ENCODE measurements around the gene RASSF6. TPM values are rescaled to one million over a fixed set of nuclear protein-coding genes. Genes with fewer than 3 reads are reported as not detected.

The RASSF6 gene
- polyA plus RNA-seq, 1 of the 3 experiments (the other 2 are of a cell fraction): not detected

DNA sequence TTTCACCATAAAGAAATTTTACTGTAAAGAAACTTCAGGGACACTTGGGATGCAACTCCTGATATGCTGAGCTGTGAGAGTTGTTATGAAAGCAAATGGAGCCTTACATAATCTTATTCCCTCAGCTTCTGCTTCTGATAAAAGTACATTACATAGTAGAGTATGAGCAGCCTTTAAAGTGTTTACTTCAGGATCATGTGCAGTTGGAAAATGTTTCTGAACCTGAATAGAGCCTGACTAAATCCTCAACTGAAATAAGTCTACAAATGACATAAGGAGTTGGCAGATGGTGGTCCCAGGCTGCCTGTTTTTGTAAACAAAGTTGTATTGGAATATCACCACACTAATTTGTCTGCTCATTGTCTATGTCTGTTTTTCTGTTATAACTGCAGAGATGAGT, 19.3 kb downstream of the RASSF6 start:
- CTCF ChIA-PET: no interaction called here

More for the DNA sequence above, 19.3 kb downstream of the RASSF6 start:
- Histone ChIP-seq H3K9me3 (no peaks in the 10 kb centered on the region), H2AFZ (ENCODE audit: low read depth) (no peak overlapping the region), H4K20me1 (ENCODE audit: insufficient read depth) (no peaks in the 10 kb centered on the region), H3K9me2 (no peaks in the 10 kb centered on the region), H3K9ac (no peak overlapping the region), H3K4me3 (ENCODE audit: low read depth in 2 of 2, low read length in 1 of 2) (no peak overlapping the region), H3K27ac (ENCODE audit: low read depth in 2 of 2, low read length in 1 of 2) (no peak overlapping the region), H3K27me3 (ENCODE audit: insufficient read depth) (peaks cover 26% of the 10 kb centered on the region), H3K4me2 (no peak overlapping the region), H3K4me1 (ENCODE audit: control insufficient read depth in 1 of 2, insufficient read depth in 2 of 2, low read depth in 1 of 2, low read length in 1 of 2) (no peaks in the 10 kb centered on the region), H3K79me2 (ENCODE audit: insufficient read depth) (no peaks in the 10 kb centered on the region), H3F3A (replicated peaks; ENCODE audit: insufficient read depth) (no peaks in the 10 kb centered on the region), H3K36me3 (replicated peaks in 1 of 2; ENCODE audit: control insufficient read depth in 1 of 2, insufficient read depth in 2 of 2, low read length in 1 of 2) (no peaks in the 10 kb centered on the region)
- TF ChIP-seq FOSL2 (IDR thresholded peaks at IDR 0.05; ENCODE audit: borderline replicate concordance, low read depth): no peak
- TF ChIP-seq SMC3 (IDR thresholded peaks at IDR 0.05; ENCODE audit: low read depth, low read length): no peak
- no peak for TF ChIP-seq POLR2AphosphoS5 (IDR thresholded peaks at IDR 0.05; ENCODE audit: low read depth, low read length)
- no peak for TF ChIP-seq MXI1 (IDR thresholded peaks at IDR 0.05; ENCODE audit: low read depth, low read length)
- no peak for TF ChIP-seq RAD21 (IDR thresholded peaks at IDR 0.05; ENCODE audit: low read length)
- TF ChIP-seq, protein P1, sequence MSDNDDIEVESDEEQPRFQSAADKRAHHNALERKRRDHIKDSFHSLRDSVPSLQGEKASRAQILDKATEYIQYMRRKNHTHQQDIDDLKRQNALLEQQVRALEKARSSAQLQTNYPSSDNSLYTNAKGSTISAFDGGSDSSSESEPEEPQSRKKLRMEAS (IDR thresholded peaks at IDR 0.05; ENCODE audit: low read depth): no peak
- no peak for TF ChIP-seq EP300 (IDR thresholded peaks at IDR 0.05; ENCODE audit: borderline replicate concordance in 1 of 2, low read depth in 1 of 2, low read length in 1 of 2)
- TF ChIP-seq, protein P2, sequence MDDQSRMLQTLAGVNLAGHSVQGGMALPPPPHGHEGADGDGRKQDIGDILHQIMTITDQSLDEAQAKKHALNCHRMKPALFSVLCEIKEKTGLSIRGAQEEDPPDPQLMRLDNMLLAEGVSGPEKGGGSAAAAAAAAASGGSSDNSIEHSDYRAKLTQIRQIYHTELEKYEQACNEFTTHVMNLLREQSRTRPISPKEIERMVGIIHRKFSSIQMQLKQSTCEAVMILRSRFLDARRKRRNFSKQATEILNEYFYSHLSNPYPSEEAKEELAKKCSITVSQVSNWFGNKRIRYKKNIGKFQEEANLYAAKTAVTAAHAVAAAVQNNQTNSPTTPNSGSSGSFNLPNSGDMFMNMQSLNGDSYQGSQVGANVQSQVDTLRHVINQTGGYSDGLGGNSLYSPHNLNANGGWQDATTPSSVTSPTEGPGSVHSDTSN (IDR thresholded peaks at IDR 0.05): no peak
- TF ChIP-seq ELF1 (IDR thresholded peaks at IDR 0.05): no peak
- TF ChIP-seq, protein P3, sequence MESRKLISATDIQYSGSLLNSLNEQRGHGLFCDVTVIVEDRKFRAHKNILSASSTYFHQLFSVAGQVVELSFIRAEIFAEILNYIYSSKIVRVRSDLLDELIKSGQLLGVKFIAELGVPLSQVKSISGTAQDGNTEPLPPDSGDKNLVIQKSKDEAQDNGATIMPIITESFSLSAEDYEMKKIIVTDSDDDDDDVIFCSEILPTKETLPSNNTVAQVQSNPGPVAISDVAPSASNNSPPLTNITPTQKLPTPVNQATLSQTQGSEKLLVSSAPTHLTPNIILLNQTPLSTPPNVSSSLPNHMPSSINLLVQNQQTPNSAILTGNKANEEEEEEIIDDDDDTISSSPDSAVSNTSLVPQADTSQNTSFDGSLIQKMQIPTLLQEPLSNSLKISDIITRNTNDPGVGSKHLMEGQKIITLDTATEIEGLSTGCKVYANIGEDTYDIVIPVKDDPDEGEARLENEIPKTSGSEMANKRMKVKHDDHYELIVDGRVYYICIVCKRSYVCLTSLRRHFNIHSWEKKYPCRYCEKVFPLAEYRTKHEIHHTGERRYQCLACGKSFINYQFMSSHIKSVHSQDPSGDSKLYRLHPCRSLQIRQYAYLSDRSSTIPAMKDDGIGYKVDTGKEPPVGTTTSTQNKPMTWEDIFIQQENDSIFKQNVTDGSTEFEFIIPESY (IDR thresholded peaks at IDR 0.05; ENCODE audit: borderline replicate concordance, low read depth): no peak
- no peak for TF ChIP-seq NRF1 (IDR thresholded peaks at IDR 0.05; ENCODE audit: low read depth, low read length)
- no peak for TF ChIP-seq FOXM1 (IDR thresholded peaks at IDR 0.05; ENCODE audit: low read depth)
- no peak for TF ChIP-seq RFX5 (IDR thresholded peaks at IDR 0.05; ENCODE audit: low read length)
- TF ChIP-seq YY1 (IDR thresholded peaks at IDR 0.05; ENCODE audit: low read depth): no peak
- no peak for TF ChIP-seq RCOR1 (IDR thresholded peaks at IDR 0.05; ENCODE audit: low read length)
- no peak for TF ChIP-seq GABPA (IDR thresholded peaks at IDR 0.05; ENCODE audit: low read depth)
- TF ChIP-seq SIN3A (IDR thresholded peaks at IDR 0.05; ENCODE audit: borderline replicate concordance, low read depth, low read length): no peak
- no peak for TF ChIP-seq TCF12 (IDR thresholded peaks at IDR 0.05)
- TF ChIP-seq, protein P4, sequence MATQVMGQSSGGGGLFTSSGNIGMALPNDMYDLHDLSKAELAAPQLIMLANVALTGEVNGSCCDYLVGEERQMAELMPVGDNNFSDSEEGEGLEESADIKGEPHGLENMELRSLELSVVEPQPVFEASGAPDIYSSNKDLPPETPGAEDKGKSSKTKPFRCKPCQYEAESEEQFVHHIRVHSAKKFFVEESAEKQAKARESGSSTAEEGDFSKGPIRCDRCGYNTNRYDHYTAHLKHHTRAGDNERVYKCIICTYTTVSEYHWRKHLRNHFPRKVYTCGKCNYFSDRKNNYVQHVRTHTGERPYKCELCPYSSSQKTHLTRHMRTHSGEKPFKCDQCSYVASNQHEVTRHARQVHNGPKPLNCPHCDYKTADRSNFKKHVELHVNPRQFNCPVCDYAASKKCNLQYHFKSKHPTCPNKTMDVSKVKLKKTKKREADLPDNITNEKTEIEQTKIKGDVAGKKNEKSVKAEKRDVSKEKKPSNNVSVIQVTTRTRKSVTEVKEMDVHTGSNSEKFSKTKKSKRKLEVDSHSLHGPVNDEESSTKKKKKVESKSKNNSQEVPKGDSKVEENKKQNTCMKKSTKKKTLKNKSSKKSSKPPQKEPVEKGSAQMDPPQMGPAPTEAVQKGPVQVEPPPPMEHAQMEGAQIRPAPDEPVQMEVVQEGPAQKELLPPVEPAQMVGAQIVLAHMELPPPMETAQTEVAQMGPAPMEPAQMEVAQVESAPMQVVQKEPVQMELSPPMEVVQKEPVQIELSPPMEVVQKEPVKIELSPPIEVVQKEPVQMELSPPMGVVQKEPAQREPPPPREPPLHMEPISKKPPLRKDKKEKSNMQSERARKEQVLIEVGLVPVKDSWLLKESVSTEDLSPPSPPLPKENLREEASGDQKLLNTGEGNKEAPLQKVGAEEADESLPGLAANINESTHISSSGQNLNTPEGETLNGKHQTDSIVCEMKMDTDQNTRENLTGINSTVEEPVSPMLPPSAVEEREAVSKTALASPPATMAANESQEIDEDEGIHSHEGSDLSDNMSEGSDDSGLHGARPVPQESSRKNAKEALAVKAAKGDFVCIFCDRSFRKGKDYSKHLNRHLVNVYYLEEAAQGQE (IDR thresholded peaks at IDR 0.05; ENCODE audit: low read depth, low read length): no peak
- no peak for TF ChIP-seq EZH2phosphoT487 (IDR thresholded peaks at IDR 0.05; ENCODE audit: borderline replicate concordance, low read depth)
- POLR2A ChIA-PET: no interaction called here
- no peak for DNase-seq
